Mammary epithelial cell (primary cell): ENCODE data around the gene MAP2K3.

Experiments
- EZH2 ChIP-seq: IDR thresholded peaks from 2 replicates; pipeline ENCODE4 v1.6.1; 2012; ENCODE audit warnings: low read length, inconsistent platforms, borderline replicate concordance
- TF ChIP-seq, protein P1 (sequence below), 2 donors: IDR thresholded peaks in 1 of 2; conservative IDR thresholded peaks in 1 of 2; 2 replicates each; pipeline ENCODE4 v1.5.1; 2011 to 2012; ENCODE audit warnings: inconsistent platforms in 2 of 2, low read length in 2 of 2, mild to moderate bottlenecking in 2 of 2, control low read depth in 1 of 2, low read depth in 1 of 2; ENCODE audit not compliant: insufficient read depth in 1 of 2; ENCODE audit errors: extremely low read depth in 1 of 2

DNA sequence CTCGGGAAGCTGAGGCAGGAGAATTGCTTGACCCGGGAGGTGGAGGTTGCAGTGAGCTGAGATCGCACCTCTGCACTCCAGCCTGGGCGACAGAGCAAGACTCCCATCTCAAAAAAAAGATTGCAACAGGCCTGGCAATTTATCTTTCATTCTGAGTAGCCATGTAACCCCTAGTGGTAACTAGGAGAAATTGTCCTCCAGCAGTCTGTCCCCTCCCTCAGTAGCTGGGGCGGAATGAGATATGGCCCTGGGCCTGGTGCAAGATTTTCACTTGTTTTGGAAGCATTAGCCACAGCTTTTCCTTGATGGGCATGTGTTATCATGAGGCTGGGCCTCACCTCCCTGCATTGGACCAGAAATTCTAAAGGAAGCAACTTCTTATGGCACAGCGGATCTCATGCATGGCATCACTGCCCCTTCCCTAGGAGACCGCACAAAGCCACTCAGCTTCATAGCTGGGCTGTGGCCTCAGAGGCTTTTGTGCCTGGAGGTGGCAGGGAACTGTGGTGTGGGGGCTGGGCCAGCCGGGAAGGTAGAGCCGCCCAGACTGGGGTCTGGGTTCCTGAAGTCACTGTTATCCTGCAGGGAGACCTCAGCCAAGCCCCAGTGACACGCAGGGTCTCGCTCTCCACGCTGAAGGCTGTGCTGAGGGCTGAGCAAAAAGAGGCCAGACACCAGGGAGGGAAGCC, 44.7 kb upstream of the MAP2K3 start:
- no peak for TF ChIP-seq EZH2
- TF ChIP-seq, protein P1, sequence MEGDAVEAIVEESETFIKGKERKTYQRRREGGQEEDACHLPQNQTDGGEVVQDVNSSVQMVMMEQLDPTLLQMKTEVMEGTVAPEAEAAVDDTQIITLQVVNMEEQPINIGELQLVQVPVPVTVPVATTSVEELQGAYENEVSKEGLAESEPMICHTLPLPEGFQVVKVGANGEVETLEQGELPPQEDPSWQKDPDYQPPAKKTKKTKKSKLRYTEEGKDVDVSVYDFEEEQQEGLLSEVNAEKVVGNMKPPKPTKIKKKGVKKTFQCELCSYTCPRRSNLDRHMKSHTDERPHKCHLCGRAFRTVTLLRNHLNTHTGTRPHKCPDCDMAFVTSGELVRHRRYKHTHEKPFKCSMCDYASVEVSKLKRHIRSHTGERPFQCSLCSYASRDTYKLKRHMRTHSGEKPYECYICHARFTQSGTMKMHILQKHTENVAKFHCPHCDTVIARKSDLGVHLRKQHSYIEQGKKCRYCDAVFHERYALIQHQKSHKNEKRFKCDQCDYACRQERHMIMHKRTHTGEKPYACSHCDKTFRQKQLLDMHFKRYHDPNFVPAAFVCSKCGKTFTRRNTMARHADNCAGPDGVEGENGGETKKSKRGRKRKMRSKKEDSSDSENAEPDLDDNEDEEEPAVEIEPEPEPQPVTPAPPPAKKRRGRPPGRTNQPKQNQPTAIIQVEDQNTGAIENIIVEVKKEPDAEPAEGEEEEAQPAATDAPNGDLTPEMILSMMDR (conservative IDR thresholded peaks at IDR 0.05 in 1 of 2, IDR thresholded peaks at IDR 0.05 in 1 of 2; ENCODE audit: extremely low read depth in 1 of 2, insufficient read depth in 1 of 2, low read depth in 1 of 2, low read length in 2 of 2) = peak; percentile 20 to 45
